ENCODE measurements around the gene CASR. TPM values are rescaled to one million over a fixed set of nuclear protein-coding genes. Genes with fewer than 3 reads are reported as not detected.

Gene CASR
- total RNA-seq (2022) (not detected in 2 replicates), Bru-seq, nascent RNA (percentile 1 among the genes with signal in this experiment), BruChase-seq, experiment 1, labeled RNA remaining after a 2-hour chase (not detected), BruChase-seq, experiment 2, labeled RNA remaining after a 6-hour chase (not detected)
- long read RNA-seq, result 0 reads

GRCh38 chr3:122183521-122183892 lies at the start of gene CASR:
TSS of gene CASR (plus strand) at chr3:122183668. CDS start at chr3:122254190, 70,522 bp downstream.
- H3K4me3 ChIP-seq (ENCODE audit: low read depth, low read length), result no peak within 1 kb of the TSS
- ChIA-PET POLR2A (no interaction called here), CTCF (no interaction called here)
- H3K27me3 ChIP-seq (replicated peaks; ENCODE audit: control insufficient read depth, insufficient read depth, low read length), result no peaks in the 10 kb centered on the region
- TF ChIP-seq CTCF (IDR thresholded peaks at IDR 0.05; ENCODE audit: insufficient read depth in 1 of 2, low read depth in 1 of 2, low read length in 1 of 2, severe bottlenecking in 1 of 2, unreplicated experiment in 1 of 2), result no peak
- Mint-ChIP-seq H3K9me3 (ENCODE audit: unreplicated experiment) (no peaks in the 10 kb centered on the region), H3K4me1 (ENCODE audit: low read depth, unreplicated experiment) (no peaks in the 10 kb centered on the region), H3K27me3 (ENCODE audit: insufficient read depth, unreplicated experiment) (peaks cover 12% of the 10 kb centered on the region), H3K36me3 (ENCODE audit: insufficient read depth, unreplicated experiment) (no peaks in the 10 kb centered on the region), H3K4me3 (ENCODE audit: unreplicated experiment) (no peak within 1 kb of the TSS), H3K27ac (ENCODE audit: unreplicated experiment) (no peak within 1 kb of the TSS)
- no peaks in the 10 kb centered on the region for H3K4me1 ChIP-seq
- DNase-seq, result no peak
- no peaks in the 10 kb centered on the region for H3K9me3 ChIP-seq
- no TSS peak for BruUV-seq (replicated peaks)
- intact Hi-C loops (cut with micrococcal nuclease; ENCODE audit: unreplicated experiment), result no loop called here
- H3K36me3 ChIP-seq (ENCODE audit: control insufficient read depth, insufficient read depth, low read length), result no peaks in the 10 kb centered on the region

- Histone ChIP-seq H3K9me3 (no peaks in the 10 kb centered on the region; the same call in 1 of the 2 replicates), H3K4me3 (ENCODE audit: low read depth, low read length) (no peak overlapping the region), H3K27me3 (replicated peaks; ENCODE audit: control insufficient read depth, insufficient read depth, low read length) (no peaks in the 10 kb centered on the region; the same call in 1 of the 2 replicates), H3K4me1 (no peaks in the 10 kb centered on the region), H3K36me3 (ENCODE audit: control insufficient read depth, insufficient read depth, low read length) (no peaks in the 10 kb centered on the region)
- H3K9me3 Mint-ChIP-seq (ENCODE audit: unreplicated experiment), result no peaks in the 10 kb centered on the region
- intact Hi-C loops (cut with micrococcal nuclease; ENCODE audit: unreplicated experiment), result no loop called here
- no peak overlapping the region for H3K27ac Mint-ChIP-seq (ENCODE audit: unreplicated experiment)
- BruUV-seq (replicated peaks), result no TSS peak
- H3K4me1 Mint-ChIP-seq (ENCODE audit: low read depth, unreplicated experiment), result no peaks in the 10 kb centered on the region
- H3K36me3 Mint-ChIP-seq (ENCODE audit: insufficient read depth, unreplicated experiment), result no peaks in the 10 kb centered on the region
- ChIA-PET CTCF (no interaction called here), POLR2A (no interaction called here)
- no peak overlapping the region for H3K4me3 Mint-ChIP-seq (ENCODE audit: unreplicated experiment)
- no peak for DNase-seq
- TF ChIP-seq CTCF (IDR thresholded peaks at IDR 0.05; ENCODE audit: insufficient read depth in 1 of 2, low read depth in 1 of 2, low read length in 1 of 2, severe bottlenecking in 1 of 2, unreplicated experiment in 1 of 2), result no peak
- H3K27me3 Mint-ChIP-seq (ENCODE audit: insufficient read depth, unreplicated experiment), result no peaks in the 10 kb centered on the region
These were observed 37.0 kb upstream of the CASR start for GRCh38 chr3:122146466-122146865.

- H3K4me1 Mint-ChIP-seq (ENCODE audit: low read depth, unreplicated experiment), result no peaks in the 10 kb centered on the region
- no peak overlapping the region for H3K4me3 ChIP-seq (ENCODE audit: low read depth, low read length)
- TF ChIP-seq CTCF (IDR thresholded peaks at IDR 0.05; ENCODE audit: insufficient read depth in 1 of 2, low read depth in 1 of 2, low read length in 1 of 2, severe bottlenecking in 1 of 2, unreplicated experiment in 1 of 2), result no peak
- no peaks in the 10 kb centered on the region for H3K4me1 ChIP-seq
- intact Hi-C loops (cut with micrococcal nuclease; ENCODE audit: unreplicated experiment), result no loop called here
- H3K27me3 Mint-ChIP-seq (ENCODE audit: insufficient read depth, unreplicated experiment), result no peaks in the 10 kb centered on the region
- no TSS peak for BruUV-seq (replicated peaks)
- H3K36me3 ChIP-seq (ENCODE audit: control insufficient read depth, insufficient read depth, low read length), result no peaks in the 10 kb centered on the region
- ChIA-PET POLR2A (no interaction called here), CTCF (no interaction called here)
- no peak overlapping the region for H3K27ac Mint-ChIP-seq (ENCODE audit: unreplicated experiment)
- H3K9me3 ChIP-seq, result no peaks in the 10 kb centered on the region; the same call in 1 of the 2 replicates
- no peaks in the 10 kb centered on the region; the same call in 1 of the 2 replicates for H3K27me3 ChIP-seq (replicated peaks; ENCODE audit: control insufficient read depth, insufficient read depth, low read length)
- no peaks in the 10 kb centered on the region for H3K36me3 Mint-ChIP-seq (ENCODE audit: insufficient read depth, unreplicated experiment)
- H3K9me3 Mint-ChIP-seq (ENCODE audit: unreplicated experiment), result no peaks in the 10 kb centered on the region
- no peak for DNase-seq
- no peak overlapping the region for H3K4me3 Mint-ChIP-seq (ENCODE audit: unreplicated experiment)
These were observed 34.4 kb upstream of the CASR start for GRCh38 chr3:122148941-122149627.

Data from Caco-2 (cell line).